ACHN (cell line): ENCODE measurements around the gene MND1.

Source experiments
- DNase-seq: peaks from one replicate; pipeline ENCODE4 v3.0.0-alpha.2; 2015
- in situ Hi-C: cut with HindIII; loops from 2 replicates; pipeline ENCODE4 v1.10.0; 2017; ENCODE audit warnings: low sequenced_read_pairs, low pct_ligation_motif_present, low pct_unique_long_range_greater_than_20kb

MND1 gene

GRCh38 chr4:153344131-153345011 is at the start of gene MND1:
Gene MND1, plus strand, starts transcription at chr4:153344688. Its CDS starts 50 bp downstream, at chr4:153344738.
- in situ Hi-C loops: no loop called here
- peak; percentile 80 for DNase-seq

- no peak for DNase-seq
- in situ Hi-C loops: no loop called here
These were observed 49.2 kb upstream of the MND1 start for GRCh38 chr4:153295131-153295755.

GRCh38 chr4:153296040-153296823 is 48.3 kb upstream of the MND1 start:
- in situ Hi-C loops: no loop called here
- no peak for DNase-seq

GRCh38 chr4:153297116-153297515 is 47.4 kb upstream of the MND1 start:
- in situ Hi-C loops: no loop called here
- no peak for DNase-seq

GRCh38 chr4:153310793-153311192 is 33.7 kb upstream of the MND1 start:
- in situ Hi-C loops: no loop called here
- DNase-seq: no peak

GRCh38 chr4:153314915-153315314 is 29.6 kb upstream of the MND1 start:
- no peak for DNase-seq
- in situ Hi-C loops: no loop called here

- in situ Hi-C loops: no loop called here
- DNase-seq: peak; percentile 55
These were observed 25.7 kb upstream of the MND1 start for GRCh38 chr4:153318696-153319320.

GRCh38 chr4:153322791-153323190 is 21.7 kb upstream of the MND1 start:
- DNase-seq: no peak
- in situ Hi-C loops: no loop called here

GRCh38 chr4:153324046-153324445 is 20.4 kb upstream of the MND1 start:
- in situ Hi-C loops: no loop called here
- no peak for DNase-seq

GRCh38 chr4:153325558-153325957 is 18.9 kb upstream of the MND1 start:
- no peak for DNase-seq
- in situ Hi-C loops: no loop called here

GRCh38 chr4:153326513-153326912 is 18.0 kb upstream of the MND1 start:
- DNase-seq: no peak
- in situ Hi-C loops: no loop called here

GRCh38 chr4:153327247-153327646 is 17.2 kb upstream of the MND1 start:
- in situ Hi-C loops: no loop called here
- no peak for DNase-seq

- no peak for DNase-seq
- in situ Hi-C loops: no loop called here
These were observed 11.6 kb upstream of the MND1 start for GRCh38 chr4:153332936-153333335.

GRCh38 chr4:153333874-153334273 is 10.6 kb upstream of the MND1 start:
- no peak for DNase-seq
- in situ Hi-C loops: no loop called here

GRCh38 chr4:153335665-153336064 is 8.8 kb upstream of the MND1 start:
- no peak for DNase-seq
- in situ Hi-C loops: no loop called here

GRCh38 chr4:153337686-153338085 is 6.8 kb upstream of the MND1 start:
- in situ Hi-C loops: no loop called here
- no peak for DNase-seq

GRCh38 chr4:153341575-153342090 is 2.9 kb upstream of the MND1 start:
- DNase-seq: peak; percentile 19
- in situ Hi-C loops: no loop called here

- in situ Hi-C loops: no loop called here
- DNase-seq: no peak
These were observed 1.5 kb upstream of the MND1 start for GRCh38 chr4:153342751-153343552.
